Lower leg skin (tissue), 4 donors: Measurements from ENCODE around the gene LYSMD3. TPM values are rescaled to one million over a fixed set of nuclear protein-coding genes. Genes with fewer than 3 reads are reported as not detected.

Source experiments
- DNase-seq, 2 donors: peaks; one replicate each; pipeline ENCODE4 v3.0.0-alpha.2; 2019; ENCODE audit warnings: low spot score in 2 of 2
- H3K4me3 ChIP-seq: fragments of 200-600 bp; sonication (generic); 2 replicates; pipeline ENCODE4 v1.5.1; 2017; ENCODE audit warnings: mild to moderate bottlenecking, low read depth; ENCODE audit not compliant: poor library complexity, severe bottlenecking
- CTCF ChIP-seq, 3 donors: fragments of 450-650 bp; IDR thresholded peaks; one replicate each; pipeline ENCODE4 v1.5.1; 2016; ENCODE audit warnings: antibody characterized with exemption in 3 of 3, mild to moderate bottlenecking in 3 of 3, moderate library complexity in 2 of 3
- POLR2A ChIP-seq, 2 donors: fragments of 450-650 bp; IDR thresholded peaks; one replicate each; pipeline ENCODE4 v1.6.1; 2016 to 2017; ENCODE audit warnings: antibody characterized with exemption in 2 of 2, mild to moderate bottlenecking in 1 of 2, moderate library complexity in 1 of 2
- WGBS, 2 donors: methylation state at CpG; one replicate each; pipeline ENCODE4 v1.1.5; 2018; 5-methylcytosine and 5-hydroxymethylcytosine counted together
- intact Hi-C: fragments of 100-400 bp; cut with DNase I; formaldehyde crosslinking; loops from one replicate; pipeline ENCODE4 v1.15.0; 2023; ENCODE audit warnings: low total_unique reads
- total RNA-seq, 4 donors: library from RNA; depleted of rRNA; stranded (reverse); fragments of >200 nt; gene quantifications; one replicate each; pipeline ENCODE4 v1.1.0, GENCODE V29; 2016

The LYSMD3 gene
- total RNA-seq, 4 donors from 2014 or later = 5.4 to 10.1 (median 7.4) TPM

- intact Hi-C loops = no loop called here
- TF ChIP-seq CTCF (IDR thresholded peaks at IDR 0.05) = no peak
- no peak for TF ChIP-seq POLR2A (IDR thresholded peaks at IDR 0.05)
- no peak overlapping the region for H3K4me3 ChIP-seq
- DNase-seq = no peak
Observed at GRCh38 chr5:90494043-90494442, 35.3 kb downstream of the LYSMD3 start.

GRCh38 chr5:90488791-90489190 lies 40.6 kb downstream of the LYSMD3 start:
- intact Hi-C loops = no loop called here
- 25 to 32% methylated on average over 2 of the region's 2 CpGs for WGBS, 2 donors
- no peak overlapping the region for H3K4me3 ChIP-seq
- TF ChIP-seq POLR2A (IDR thresholded peaks at IDR 0.05) (no peak), CTCF (IDR thresholded peaks at IDR 0.05) (no peak)
- DNase-seq = no peak

GRCh38 chr5:90484540-90484939 lies 44.8 kb downstream of the LYSMD3 start:
- no peak for DNase-seq
- H3K4me3 ChIP-seq = no peak overlapping the region
- intact Hi-C loops = no loop called here
- 75 to 79% methylated on average over 3 of the region's 3 CpGs for WGBS, 2 donors
- TF ChIP-seq CTCF (IDR thresholded peaks at IDR 0.05) (no peak), POLR2A (IDR thresholded peaks at IDR 0.05) (no peak)

GRCh38 chr5:90483206-90483605 lies 46.2 kb downstream of the LYSMD3 start:
- WGBS, 2 donors = 92 to 96% methylated on average over 8 of the region's 8 CpGs
- H3K4me3 ChIP-seq = no peak overlapping the region
- TF ChIP-seq POLR2A (IDR thresholded peaks at IDR 0.05) (no peak), CTCF (IDR thresholded peaks at IDR 0.05) (no peak)
- DNase-seq = no peak
- intact Hi-C loops = no loop called here

GRCh38 chr5:90480699-90481098 lies 48.7 kb downstream of the LYSMD3 start:
- no peak for TF ChIP-seq CTCF (IDR thresholded peaks at IDR 0.05)
- no peak for TF ChIP-seq POLR2A (IDR thresholded peaks at IDR 0.05)
- no peak overlapping the region for H3K4me3 ChIP-seq
- intact Hi-C loops = no loop called here
- 51 to 57% methylated on average over 1 of the region's 1 CpG for WGBS, 2 donors
- no peak for DNase-seq

GRCh38 chr5:90479611-90480385 lies 49.6 kb downstream of the LYSMD3 start:
- TF ChIP-seq CTCF (IDR thresholded peaks at IDR 0.05) = no peak
- no peak for TF ChIP-seq POLR2A (IDR thresholded peaks at IDR 0.05)
- intact Hi-C loops = no loop called here

More at GRCh38 chr5:90479611-90480385, 49.6 kb downstream of the LYSMD3 start:
- DNase-seq = no peak
- H3K4me3 ChIP-seq = no peak overlapping the region
